KMS-11 (cell line): ENCODE data around the gene NFIB.

Source experiments
- H2AFZ ChIP-seq: fragments of 200-600 bp; sonication (generic); 2 replicates; pipeline ENCODE4 v1.6.1; 2016; ENCODE audit warnings: antibody characterized with exemption, mixed run types, low read depth
- H3K27ac ChIP-seq: fragments of 200-600 bp; sonication (generic); 2 replicates; pipeline ENCODE4 v1.6.1; 2016; ENCODE audit warnings: mild to moderate bottlenecking, mixed run types
- H3K27me3 ChIP-seq: fragments of 200-600 bp; sonication (generic); 2 replicates; pipeline ENCODE4 v1.6.1; 2017; ENCODE audit warnings: mild to moderate bottlenecking, low read depth, mixed run types, moderate library complexity; ENCODE audit not compliant: insufficient read depth
- H3K36me3 ChIP-seq: fragments of 200-600 bp; sonication (generic); 2 replicates; pipeline ENCODE4 v1.6.1; 2017; ENCODE audit warnings: mild to moderate bottlenecking, mixed run types; ENCODE audit not compliant: insufficient read depth
- H3K4me1 ChIP-seq: fragments of 200-600 bp; sonication (generic); 2 replicates; pipeline ENCODE4 v1.6.1; 2016; ENCODE audit warnings: mild to moderate bottlenecking, low read depth, mixed run types; ENCODE audit not compliant: poor library complexity, severe bottlenecking
- H3K4me2 ChIP-seq: fragments of 200-600 bp; sonication (generic); 2 replicates; pipeline ENCODE4 v1.7.0; 2016; ENCODE audit warnings: mild to moderate bottlenecking, mixed run types
- H3K4me3 ChIP-seq: fragments of 200-600 bp; sonication (generic); IDR thresholded peaks from 2 replicates; pipeline ENCODE4 v1.6.1; 2017; ENCODE audit warnings: low read depth, low read length, mixed read lengths; ENCODE audit not compliant: insufficient read depth
- H3K79me2 ChIP-seq: fragments of 200-600 bp; sonication (generic); 2 replicates; pipeline ENCODE4 v1.6.1; 2016; ENCODE audit warnings: low read depth, mixed run types; ENCODE audit not compliant: insufficient read depth
- H3K9ac ChIP-seq: fragments of 200-600 bp; sonication (generic); 2 replicates; pipeline ENCODE4 v1.6.1; 2016; ENCODE audit warnings: mild to moderate bottlenecking, mixed run types
- H4K20me1 ChIP-seq: fragments of 200-600 bp; sonication (generic); 2 replicates; pipeline ENCODE4 v1.6.1; 2016; ENCODE audit warnings: mild to moderate bottlenecking, mixed run types; ENCODE audit not compliant: insufficient read depth
- CTCF ChIP-seq: fragments of 200-600 bp; sonication (generic); conservative IDR thresholded peaks from 2 replicates; pipeline ENCODE4 v1.6.1; 2017; ENCODE audit warnings: low read depth, mild to moderate bottlenecking, antibody characterized with exemption, low read length, moderate library complexity, mixed read lengths

NFIB gene

GRCh38 chr9:14068690-14069089, 245.3 kb downstream of the NFIB start:
- H3K36me3 ChIP-seq: no peaks in the 10 kb centered on the region
- no peaks in the 10 kb centered on the region for H3K4me1 ChIP-seq
- H3K9ac ChIP-seq: no peak overlapping the region
- no peaks in the 10 kb centered on the region for H3K27me3 ChIP-seq
- no peaks in the 10 kb centered on the region for H3K79me2 ChIP-seq
- H4K20me1 ChIP-seq: no peaks in the 10 kb centered on the region
- no peak overlapping the region for H3K4me2 ChIP-seq
- H3K4me3 ChIP-seq: no peak overlapping the region
- no peak for TF ChIP-seq CTCF
- H2AFZ ChIP-seq: no peak overlapping the region
- no peak overlapping the region for H3K27ac ChIP-seq

GRCh38 chr9:14066831-14067230, 247.1 kb downstream of the NFIB start:
- no peak overlapping the region for H3K4me2 ChIP-seq
- H3K79me2 ChIP-seq: no peaks in the 10 kb centered on the region
- no peaks in the 10 kb centered on the region for H4K20me1 ChIP-seq
- H3K4me3 ChIP-seq: no peak overlapping the region
- H3K36me3 ChIP-seq: no peaks in the 10 kb centered on the region
- no peak overlapping the region for H3K27ac ChIP-seq
- no peak for TF ChIP-seq CTCF
- H2AFZ ChIP-seq: no peak overlapping the region
- H3K9ac ChIP-seq: no peak overlapping the region
- no peaks in the 10 kb centered on the region for H3K27me3 ChIP-seq
- H3K4me1 ChIP-seq: no peaks in the 10 kb centered on the region

GRCh38 chr9:14066032-14066431, 247.9 kb downstream of the NFIB start:
- Histone ChIP-seq H3K4me2 (no peak overlapping the region), H3K4me1 (no peaks in the 10 kb centered on the region), H3K27ac (no peak overlapping the region), H4K20me1 (no peaks in the 10 kb centered on the region), H3K27me3 (no peaks in the 10 kb centered on the region), H3K36me3 (no peaks in the 10 kb centered on the region), H3K4me3 (no peak overlapping the region), H3K79me2 (no peaks in the 10 kb centered on the region), H2AFZ (no peak overlapping the region), H3K9ac (no peak overlapping the region)
- no peak for TF ChIP-seq CTCF

GRCh38 chr9:14064940-14065339, 249.0 kb downstream of the NFIB start:
- H3K9ac ChIP-seq: no peak overlapping the region
- no peak overlapping the region for H3K4me3 ChIP-seq
- H3K27me3 ChIP-seq: no peaks in the 10 kb centered on the region
- H3K36me3 ChIP-seq: no peaks in the 10 kb centered on the region
- no peaks in the 10 kb centered on the region for H4K20me1 ChIP-seq
- H3K27ac ChIP-seq: no peak overlapping the region
- no peaks in the 10 kb centered on the region for H3K79me2 ChIP-seq
- no peaks in the 10 kb centered on the region for H3K4me1 ChIP-seq
- H2AFZ ChIP-seq: no peak overlapping the region
- no peak overlapping the region for H3K4me2 ChIP-seq
- TF ChIP-seq CTCF: no peak

GRCh38 chr9:14063756-14064155, 250.2 kb downstream of the NFIB start:
- Histone ChIP-seq H2AFZ (no peak overlapping the region), H3K4me3 (no peak overlapping the region), H3K9ac (no peak overlapping the region), H3K79me2 (no peaks in the 10 kb centered on the region), H3K4me1 (no peaks in the 10 kb centered on the region), H3K4me2 (no peak overlapping the region), H3K27ac (no peak overlapping the region), H4K20me1 (no peaks in the 10 kb centered on the region), H3K36me3 (no peaks in the 10 kb centered on the region), H3K27me3 (no peaks in the 10 kb centered on the region)
- TF ChIP-seq CTCF: no peak
